Renal pelvis (tissue), 4 donors: Measurements from ENCODE around the gene SLC30A3. TPM values are rescaled to one million over a fixed set of nuclear protein-coding genes. Genes with fewer than 3 reads are reported as not detected.

Experiments
- DNase-seq: peaks from one replicate; pipeline ENCODE4 v3.0.0-alpha.2; 2013
- polyA plus RNA-seq, 3 donors: library from polyadenylated mRNA; unstranded; fragments of 120-200 nt; gene quantifications; one replicate each; pipeline ENCODE4 v1.2.1, GENCODE V29; 2013; ENCODE audit not compliant: insufficient read length in 3 of 3

Gene SLC30A3
- polyA plus RNA-seq, 3 donors, result 7.6 to 13.2 (median 10.8) TPM

DNA sequence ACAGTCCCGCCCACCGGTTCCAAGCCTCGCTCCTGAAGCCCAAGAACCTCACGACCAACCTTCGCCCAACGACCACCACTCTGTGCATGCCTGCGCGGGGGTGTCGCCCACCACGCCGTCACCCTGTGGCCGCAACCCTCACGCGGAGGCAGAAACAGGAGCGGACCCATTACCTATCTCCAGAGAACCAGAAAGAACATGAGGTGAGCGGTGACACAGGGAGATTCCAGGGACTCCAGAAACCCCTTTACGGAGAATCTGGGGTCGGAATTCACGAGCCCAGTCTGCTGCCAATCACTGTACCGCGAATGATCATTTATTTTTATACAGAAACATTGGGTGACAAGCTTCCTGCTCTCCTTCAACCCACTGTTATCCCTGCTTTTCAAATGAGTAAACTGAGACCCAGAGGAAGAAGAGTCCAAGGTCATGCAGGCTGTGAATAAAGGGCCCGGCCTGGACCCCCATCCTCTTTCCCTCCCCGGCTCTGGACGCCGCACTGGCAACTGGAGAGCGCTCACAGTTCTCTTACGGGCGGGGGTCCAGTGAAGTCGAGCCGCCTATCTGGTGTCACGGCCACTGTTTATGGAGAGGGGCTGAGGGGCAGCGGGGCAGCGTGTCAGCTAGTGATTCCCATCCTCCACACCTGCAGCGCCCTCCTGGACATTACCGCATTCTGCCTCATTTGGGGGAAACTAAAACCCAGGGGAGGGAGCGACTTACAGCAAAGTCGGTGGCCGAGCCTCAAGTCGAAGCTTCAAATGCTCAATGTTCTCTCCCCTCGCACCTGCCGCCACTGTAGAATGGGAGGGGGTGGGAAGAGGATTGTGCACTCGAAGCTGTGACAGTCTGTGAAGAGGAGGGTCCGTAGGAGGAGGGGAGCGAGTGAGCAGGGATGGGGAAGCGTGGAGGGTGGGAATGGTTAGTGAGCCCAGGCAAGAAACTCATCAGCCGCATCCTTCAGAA, 723 bp upstream of the SLC30A3 start:
- no peak for DNase-seq

DNA sequence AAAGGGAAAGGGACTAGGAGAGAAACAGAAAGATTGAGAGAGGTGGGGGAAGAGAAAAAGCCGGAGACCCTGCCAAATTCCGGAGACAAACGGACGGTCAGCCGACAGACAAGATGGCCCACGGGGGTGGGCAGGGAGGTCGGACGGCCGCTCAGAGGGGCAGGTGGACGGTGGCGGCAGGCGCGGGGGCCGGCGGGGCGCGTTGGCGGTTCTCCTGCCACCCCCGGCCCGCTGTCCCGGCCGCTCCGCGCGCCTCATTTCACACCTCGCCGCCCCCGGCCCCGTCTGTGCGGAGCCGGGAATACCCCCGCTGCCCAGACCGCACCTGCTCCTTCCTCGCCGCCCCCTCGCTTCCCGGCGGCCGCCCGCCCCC, 935 bp downstream of the SLC30A3 start:
- no peak for DNase-seq

DNA sequence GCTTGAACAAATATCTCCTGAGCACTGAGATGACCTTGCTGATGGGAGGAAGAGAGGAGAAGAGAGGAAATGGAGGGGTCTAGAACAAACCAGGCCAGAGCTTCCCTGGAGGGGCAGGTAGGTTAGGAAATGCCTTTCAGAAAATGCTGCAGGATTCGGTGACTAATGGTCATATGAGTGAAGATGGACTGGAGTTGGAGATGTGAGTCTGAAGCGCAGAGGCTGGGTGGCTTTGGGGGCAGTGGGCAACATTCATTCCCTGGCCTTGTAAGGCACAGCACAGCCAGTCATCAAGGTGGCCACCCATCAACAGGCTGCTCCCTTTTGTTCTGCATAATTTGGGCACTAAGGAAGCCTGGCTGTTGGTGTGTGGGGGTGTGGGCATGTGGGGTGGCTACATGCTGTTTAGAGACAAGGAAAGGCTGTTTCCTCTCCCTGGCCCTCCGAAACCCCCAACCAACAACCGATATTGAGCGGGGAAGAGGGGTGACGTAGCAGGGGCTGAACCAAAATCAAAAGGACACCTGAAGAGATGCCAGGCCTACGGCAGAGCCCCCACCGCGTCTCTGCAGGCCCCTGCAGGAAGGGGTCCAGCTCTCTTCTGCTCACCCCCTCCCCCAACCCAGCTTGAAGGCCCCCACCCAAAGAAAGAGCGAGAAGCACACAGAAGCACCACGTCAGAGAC, 1.5 kb downstream of the SLC30A3 start:
- DNase-seq, result no peak

DNA sequence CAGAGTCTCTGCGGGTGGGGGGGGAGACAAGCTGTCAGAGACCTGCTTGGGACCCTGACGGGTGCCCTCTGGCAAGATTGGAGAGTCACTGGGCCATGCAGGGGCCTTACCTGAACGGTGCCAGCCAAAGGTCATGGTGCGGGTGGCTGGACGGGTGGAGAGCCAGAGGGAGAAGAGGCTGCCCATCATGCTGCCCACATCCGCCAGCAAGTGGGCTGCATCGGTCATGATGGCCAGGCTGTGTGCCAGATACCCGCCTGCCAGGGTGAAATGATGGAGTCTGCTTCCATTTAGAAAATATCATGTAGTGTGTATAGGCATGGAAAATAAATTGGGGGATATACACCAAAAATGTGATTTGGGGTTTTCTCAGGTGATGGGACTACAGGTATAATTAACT, 4.8 kb downstream of the SLC30A3 start:
- no peak for DNase-seq

DNA sequence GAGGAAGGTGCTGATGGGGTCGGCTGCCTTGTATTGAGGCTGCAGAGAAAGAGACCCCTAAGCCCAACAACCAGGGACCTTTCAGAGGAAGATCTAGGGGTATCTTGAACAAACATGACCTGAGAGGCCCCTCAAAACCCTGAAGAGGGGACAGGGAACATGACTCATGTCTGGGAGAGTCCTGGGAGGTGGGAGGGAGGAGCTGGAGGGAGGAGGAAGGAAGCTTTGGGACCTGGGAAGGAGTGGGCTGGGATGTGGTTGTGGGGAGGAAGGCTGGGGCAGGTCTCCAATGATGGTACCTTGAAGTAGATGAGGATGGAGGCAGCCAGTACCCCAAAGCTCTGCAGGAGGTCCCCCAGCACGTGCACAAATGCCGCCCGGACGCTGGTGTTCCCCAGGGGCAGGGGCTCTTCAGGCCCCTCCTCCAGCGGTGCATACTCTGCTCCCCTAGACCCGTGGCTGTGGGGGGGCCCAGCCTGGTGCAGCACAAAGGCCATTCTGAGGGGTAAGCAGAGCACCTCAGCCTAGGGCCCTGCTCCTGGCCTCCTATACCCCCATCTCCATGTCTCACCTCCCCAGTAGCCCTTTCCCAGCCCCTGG, 5.9 kb downstream of the SLC30A3 start:
- DNase-seq, result no peak

DNA sequence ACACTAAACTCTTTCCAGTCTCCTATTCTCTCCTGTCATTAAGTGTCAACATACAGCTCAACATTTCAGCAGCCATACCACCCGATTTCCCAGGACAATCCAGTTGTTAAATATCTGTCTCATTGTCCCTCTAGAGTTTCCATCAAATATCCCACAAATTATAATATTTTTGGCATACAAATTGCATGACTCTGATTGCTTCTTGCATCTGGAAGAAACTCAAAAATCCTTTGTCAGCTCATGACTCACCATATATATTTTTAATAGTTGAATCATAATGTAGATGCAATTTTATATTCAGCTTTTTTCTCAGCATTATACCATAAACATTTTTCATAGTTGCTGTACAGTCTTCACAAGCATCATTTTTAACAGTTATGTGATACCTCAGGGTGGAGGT, 7.2 kb downstream of the SLC30A3 start:
- DNase-seq, result no peak

DNA sequence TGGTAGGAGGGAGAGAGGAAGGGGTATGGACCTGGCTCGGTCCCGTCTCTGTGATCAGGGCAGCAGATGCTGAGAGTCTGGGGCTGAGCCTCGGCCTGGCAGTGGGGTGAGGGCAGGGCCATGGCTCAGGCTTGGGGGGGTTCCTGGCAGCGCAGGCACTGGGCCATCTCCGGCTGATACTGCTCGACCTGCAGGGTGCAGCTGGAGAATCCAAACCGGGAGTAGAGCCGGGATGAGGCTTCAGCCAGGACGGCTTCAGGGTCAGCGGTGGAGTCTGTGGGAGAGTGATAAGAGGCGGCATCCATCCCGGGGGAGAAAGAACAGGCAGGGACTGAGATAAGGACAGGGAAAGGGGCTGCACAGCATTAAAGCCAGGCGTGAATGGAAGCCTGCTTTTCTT, 7.7 kb downstream of the SLC30A3 start:
- DNase-seq, result no peak

DNA sequence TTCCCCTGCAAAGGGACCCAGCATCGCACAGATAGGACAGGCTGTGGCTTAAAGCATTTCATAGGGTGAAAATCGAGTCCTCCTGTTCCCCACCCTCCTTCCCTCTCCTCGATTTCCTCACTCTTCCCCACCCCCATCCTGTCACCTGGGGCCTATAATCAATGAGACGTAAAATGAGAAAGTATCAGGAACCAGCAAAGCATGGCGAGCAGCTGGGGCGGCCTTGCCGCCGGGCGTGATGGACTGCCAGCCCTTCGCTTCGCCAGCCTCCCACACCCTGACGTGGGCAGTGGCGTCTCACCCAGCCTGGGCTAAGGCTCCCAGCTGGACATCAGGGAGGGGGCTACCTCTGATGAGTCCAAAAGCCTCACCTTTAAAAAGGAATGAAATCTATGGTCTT, 11.1 kb downstream of the SLC30A3 start:
- DNase-seq, result no peak

DNA sequence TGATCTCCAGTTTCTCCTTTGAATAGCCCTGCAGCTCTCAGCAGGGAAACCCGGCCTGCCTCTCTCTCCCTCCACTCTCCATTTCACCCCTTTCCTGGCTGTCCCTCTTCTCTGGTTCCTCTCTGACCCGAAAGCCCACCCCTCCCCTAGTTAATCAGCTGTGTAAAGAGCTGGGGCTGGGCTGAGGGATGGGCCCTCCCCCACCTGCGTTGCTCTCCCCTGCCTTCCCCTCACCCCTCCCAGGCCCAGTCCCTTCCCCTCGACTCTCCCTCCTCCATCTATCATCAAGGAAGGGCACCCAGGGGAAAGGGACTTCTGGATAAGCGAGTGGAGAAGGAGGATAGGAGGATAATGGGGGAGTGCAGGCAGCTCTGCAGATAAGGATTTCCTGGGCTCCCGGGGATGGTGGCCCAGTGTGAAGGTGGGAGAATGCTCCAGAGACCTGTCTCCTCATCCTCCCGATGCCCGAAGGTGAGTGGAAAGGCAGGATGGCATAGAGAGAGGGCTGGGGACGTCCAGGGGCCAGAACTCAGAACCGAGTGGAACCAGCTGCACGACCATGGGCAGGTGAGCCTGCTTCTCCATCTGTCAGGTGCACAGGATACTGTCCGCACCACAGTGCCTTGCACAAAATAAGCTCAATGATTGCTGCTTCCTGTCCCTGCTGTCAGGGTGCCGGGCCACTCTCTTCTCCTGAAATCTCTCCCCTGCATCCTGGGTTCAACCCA, 12.0 kb downstream of the SLC30A3 start:
- no peak for DNase-seq

DNA sequence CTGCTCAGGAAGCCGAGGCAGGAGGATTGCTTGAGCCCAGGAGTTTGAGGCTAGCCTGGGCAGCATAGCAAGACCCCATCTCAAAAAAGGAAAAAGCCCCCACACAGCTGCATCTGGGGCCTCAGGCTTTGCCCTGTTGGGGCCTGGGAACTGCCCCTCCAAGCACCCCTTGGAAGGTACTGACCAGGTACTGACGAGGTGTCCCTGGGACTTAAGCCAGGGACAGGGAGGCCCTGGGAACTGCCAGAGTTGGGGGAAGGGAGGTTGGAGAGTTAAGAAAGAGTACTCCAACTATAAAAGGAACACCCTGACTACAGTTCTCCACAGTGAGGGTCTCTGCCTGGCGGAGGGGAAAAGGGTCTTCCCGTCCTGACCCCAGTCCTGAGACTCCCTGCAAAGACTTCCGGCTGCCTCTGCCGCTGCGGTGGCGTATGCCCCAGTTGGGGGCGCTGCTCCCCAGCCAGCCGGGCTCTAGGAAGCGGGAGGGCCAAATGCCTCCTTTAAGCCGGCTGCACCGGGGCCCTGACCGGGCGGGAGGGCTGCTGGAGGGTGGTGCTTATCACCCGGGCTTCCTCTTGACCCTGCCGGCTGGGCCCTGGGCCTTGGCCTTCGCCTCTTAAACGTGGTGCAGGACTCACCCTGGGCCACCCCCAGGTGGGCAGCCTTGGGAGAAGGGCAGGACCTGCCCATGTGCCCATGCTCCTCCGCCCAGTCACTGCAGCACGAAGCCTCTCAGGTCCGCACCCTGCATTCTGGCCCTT, 12.8 kb downstream of the SLC30A3 start:
- DNase-seq, result no peak

DNA sequence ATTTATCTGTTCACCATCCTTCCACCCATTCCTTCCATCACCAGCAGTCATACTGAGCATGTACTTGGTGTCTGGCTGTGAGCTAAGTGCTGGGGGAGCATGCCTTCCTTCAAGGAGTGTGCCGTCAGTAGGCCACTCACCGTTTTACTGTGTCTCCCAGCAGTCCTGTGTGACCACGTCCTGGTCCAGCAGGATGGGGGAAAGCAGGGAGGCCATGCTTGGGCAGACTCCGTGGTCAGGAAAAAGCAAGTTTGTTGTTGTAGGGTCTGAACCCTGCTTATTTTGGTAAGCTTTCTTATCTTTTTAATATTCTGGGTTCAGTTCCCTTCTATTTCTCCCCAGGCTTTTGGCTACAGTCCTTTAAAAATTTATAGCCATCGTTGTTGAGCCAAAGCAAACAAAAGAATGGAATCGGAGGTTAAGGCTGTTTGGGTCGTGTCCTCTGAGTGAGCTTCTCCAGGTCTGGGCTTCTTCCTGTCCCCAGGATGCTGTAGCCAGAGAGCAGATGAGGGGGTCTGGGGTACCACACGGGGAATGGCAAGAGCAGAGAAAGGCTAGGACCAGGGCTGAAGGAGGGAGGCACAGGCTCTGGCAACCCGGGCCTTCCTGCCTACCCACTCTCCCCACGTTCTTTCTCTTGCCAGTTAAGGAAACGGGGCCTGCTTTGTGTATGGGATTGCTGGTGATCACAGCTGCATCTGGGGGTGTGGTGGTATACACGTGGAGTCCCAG, 13.5 kb downstream of the SLC30A3 start:
- no peak for DNase-seq

DNA sequence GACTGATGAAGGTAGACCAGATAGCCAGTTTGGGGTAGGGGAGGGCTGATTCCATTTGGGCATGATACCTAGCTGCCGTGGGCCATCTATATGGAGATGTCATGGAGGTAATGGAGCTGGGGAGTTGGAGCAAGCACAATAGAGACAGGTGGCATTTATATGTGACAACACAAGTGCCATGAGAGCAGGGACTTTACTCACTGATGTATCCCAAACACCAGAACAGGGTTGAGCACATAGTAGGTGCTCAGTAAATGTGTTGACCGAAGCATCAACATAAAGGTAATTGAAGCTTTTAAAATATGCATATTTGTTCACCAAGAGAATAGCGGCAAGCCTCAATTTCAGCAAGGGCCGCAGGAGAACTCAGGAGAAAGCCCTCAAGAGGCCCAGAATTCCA, 15.0 kb downstream of the SLC30A3 start:
- DNase-seq, result no peak

DNA sequence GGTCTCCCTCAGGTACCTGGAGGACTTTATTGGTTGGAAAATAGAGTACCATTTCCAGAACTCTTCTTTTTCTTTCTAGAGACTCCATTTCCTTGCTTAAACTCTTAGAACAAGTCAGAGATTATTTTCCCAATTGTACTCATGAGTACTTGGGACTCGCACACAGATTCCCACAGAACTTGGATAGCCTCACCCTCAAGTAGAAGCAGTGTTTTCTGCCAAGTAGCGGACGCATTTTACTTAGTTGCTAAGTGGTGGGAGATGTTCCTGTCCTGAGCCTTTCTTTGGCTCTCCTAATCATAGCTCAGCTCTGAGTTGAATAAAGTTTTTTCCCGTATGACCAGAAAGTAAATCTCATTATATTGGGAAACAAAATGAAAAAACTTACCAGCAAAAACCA, 17.2 kb downstream of the SLC30A3 start:
- no peak for DNase-seq

DNA sequence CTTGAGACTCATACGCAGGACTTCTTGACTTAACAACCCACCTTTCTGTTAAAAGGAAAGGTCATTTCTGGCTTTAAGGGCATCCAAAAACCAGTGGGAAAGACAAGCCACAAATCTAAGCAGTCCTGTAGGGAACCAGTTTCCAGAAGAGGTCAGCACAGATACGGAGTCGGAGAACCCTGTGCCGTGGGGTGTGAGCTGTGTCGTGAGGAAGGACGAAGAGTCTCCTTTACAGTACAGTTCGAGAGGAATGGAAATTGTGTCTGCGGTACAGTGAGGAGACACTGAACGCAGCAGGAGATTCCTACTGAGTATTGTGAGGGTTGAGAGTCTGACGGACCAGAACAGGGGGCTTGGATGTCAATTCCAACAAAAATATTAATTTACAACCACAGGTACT, 17.7 kb downstream of the SLC30A3 start:
- no peak for DNase-seq

DNA sequence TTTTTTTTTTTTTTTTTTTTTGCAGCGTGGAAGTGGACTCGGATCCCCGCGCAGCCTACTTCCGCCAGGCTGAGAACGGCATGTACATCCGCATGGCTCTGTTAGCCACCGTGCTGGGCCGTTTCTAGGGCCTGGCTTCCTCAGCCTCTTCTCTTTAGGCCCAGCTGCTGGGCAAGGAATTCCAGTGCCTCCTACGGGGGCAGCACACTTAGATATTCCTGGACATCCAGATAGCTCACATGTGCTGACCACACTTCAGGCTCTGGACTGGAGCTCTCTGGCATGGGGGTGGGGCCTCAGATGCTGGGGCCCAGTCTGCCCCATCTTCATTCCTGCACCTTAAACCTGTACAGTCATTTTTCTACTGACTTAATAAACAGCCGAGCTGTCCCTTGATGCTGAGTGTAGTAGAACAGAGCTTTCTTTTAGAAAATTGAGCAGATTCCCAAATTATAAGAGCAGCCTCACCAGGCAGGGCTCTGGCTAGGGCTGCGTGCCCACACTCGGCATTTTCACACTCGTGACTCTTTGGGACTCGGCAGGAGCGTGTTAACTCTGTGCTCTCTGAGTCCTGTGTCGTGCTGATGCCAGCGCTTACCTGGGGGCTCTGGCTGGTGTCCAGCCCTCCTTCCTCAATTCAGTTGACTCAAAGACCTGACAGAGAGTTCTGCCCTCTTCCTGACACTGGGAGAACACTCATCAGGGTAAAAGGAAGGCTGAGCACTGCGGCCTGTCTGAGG, 19.3 kb downstream of the SLC30A3 start:
- DNase-seq, result no peak

DNA sequence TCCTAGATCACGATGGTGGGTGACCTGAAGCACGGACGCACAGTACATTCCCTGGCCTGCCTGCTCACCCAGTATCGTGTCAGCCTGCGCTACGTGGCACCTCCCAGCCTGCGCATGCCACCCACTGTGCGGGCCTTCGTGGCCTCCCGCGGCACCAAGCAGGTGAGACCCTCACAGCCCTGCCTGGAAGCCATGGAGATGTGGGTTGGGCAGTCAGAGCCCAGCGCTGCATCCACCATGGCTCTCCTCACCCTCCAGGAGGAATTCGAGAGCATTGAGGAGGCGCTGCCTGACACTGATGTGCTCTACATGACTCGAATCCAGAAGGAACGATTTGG, 20.3 kb downstream of the SLC30A3 start:
- DNase-seq, result no peak

DNA sequence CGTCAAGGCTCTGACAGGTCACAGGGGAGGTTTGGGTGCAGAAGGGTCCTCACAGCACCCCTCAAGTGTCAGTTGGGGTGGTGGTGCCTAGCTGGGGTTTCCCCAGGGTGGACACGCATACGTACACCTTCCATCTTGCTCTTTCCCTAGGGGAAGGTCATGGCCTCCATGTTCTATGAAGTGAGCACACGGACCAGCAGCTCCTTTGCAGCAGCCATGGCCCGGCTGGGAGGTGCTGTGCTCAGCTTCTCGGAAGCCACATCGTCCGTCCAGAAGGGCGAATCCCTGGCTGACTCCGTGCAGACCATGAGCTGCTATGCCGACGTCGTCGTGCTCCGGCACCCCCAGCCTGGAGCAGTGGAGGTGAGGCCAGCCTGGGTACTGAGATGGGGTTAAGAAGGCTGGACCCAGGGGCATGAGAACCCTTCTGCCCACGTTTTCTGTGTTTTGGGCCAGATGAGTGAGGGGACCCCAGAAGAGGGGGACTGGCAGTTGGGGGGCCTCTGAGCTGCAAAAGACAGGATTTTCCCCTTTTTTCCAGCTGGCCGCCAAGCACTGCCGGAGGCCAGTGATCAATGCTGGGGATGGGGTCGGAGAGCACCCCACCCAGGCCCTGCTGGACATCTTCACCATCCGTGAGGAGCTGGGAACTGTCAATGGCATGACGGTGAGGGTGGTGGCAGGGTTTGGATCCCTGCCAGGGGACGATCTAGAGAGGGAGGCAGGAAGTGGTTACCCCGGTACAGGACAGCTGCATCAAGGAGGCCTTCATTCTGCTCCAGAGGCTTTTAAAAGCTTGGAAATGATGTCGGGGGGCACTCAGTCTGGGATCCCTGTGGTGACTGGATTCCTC, 20.9 kb downstream of the SLC30A3 start:
- no peak for DNase-seq

DNA sequence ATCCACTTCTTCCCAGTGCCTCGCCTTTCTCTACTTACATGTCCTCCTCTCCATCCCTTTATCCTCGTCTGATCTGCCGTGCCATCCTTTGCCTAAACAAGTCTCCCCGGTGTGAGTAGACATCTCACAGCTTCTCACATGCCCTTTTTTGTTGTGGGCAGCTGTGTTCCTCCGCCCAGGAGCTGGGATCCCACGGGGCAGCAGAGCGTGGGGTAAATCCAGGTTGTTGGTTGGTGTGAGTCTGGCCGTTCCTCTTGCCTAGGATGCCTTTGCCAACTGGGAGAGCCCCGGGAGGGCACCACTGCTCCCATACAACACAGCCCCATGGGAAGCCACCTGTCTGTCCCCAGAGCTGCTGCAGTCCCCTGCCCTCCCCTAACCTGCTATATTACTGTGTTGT, 22.4 kb downstream of the SLC30A3 start:
- no peak for DNase-seq

DNA sequence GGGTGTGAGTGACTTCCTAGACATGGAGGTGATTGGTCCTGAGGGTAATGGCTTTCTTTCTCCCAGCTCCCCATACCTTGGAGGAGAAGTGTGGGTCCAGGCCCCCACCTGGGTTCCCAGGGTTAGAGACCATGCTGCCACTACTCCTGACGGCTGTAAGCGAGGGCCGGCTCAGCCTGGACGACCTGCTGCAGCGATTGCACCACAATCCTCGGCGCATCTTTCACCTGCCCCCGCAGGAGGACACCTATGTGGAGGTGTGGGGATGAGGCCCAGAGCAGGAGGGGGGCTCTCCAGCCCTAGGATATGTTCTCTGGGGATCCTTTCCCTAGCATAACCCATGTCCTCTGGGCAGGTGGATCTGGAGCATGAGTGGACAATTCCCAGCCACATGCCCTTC, 23.9 kb downstream of the SLC30A3 start:
- no peak for DNase-seq
